ENCODE data around the gene B9D1.

DNA sequence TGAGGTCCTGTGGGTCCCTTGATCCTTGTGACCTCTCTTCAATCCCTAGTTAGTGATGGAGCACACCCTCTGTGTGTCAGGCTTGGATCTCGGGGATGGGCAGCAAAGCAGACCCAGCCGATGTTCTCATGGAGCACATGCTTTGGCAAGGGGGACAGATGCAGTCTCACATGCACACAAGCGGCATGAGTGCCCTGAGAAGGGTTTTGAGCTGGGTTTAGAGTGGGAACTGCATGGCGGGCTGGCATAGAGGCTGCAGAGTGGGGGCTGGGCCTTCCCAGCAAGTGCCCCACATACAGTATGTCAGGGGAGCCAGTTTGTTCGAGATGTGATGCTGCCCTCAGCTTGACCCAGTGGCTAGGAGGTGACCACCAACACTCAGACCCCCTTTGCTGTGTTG lies 41.6 kb downstream of the B9D1 start:
- TF ChIP-seq EZH2phosphoT487 (IDR thresholded peaks at IDR 0.05; ENCODE audit: borderline replicate concordance) (no peak), SRF (IDR thresholded peaks at IDR 0.05; ENCODE audit: low read depth) (no peak), EGR1 (IDR thresholded peaks at IDR 0.05; ENCODE audit: low read depth) (no peak), ELF1 (IDR thresholded peaks at IDR 0.05; ENCODE audit: borderline replicate concordance, low read depth) (no peak), POLR2A (IDR thresholded peaks at IDR 0.05; ENCODE audit: borderline replicate concordance, extremely low read depth, insufficient read depth, insufficient read length) (no peak), EZH2 (IDR thresholded peaks at IDR 0.05) (no peak), ZNF274 (IDR thresholded peaks at IDR 0.05; ENCODE audit: low read depth, low read length) (no peak), JUND (IDR thresholded peaks at IDR 0.05) (no peak)
- TF ChIP-seq, protein P1, sequence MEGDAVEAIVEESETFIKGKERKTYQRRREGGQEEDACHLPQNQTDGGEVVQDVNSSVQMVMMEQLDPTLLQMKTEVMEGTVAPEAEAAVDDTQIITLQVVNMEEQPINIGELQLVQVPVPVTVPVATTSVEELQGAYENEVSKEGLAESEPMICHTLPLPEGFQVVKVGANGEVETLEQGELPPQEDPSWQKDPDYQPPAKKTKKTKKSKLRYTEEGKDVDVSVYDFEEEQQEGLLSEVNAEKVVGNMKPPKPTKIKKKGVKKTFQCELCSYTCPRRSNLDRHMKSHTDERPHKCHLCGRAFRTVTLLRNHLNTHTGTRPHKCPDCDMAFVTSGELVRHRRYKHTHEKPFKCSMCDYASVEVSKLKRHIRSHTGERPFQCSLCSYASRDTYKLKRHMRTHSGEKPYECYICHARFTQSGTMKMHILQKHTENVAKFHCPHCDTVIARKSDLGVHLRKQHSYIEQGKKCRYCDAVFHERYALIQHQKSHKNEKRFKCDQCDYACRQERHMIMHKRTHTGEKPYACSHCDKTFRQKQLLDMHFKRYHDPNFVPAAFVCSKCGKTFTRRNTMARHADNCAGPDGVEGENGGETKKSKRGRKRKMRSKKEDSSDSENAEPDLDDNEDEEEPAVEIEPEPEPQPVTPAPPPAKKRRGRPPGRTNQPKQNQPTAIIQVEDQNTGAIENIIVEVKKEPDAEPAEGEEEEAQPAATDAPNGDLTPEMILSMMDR (IDR thresholded peaks at IDR 0.05 in 2 of 3, conservative IDR thresholded peaks at IDR 0.05 in 1 of 3; ENCODE audit: borderline replicate concordance in 1 of 3, insufficient read depth in 1 of 3, low read depth in 2 of 3, low read length in 2 of 3), result no peak
- TF ChIP-seq, protein P2, sequence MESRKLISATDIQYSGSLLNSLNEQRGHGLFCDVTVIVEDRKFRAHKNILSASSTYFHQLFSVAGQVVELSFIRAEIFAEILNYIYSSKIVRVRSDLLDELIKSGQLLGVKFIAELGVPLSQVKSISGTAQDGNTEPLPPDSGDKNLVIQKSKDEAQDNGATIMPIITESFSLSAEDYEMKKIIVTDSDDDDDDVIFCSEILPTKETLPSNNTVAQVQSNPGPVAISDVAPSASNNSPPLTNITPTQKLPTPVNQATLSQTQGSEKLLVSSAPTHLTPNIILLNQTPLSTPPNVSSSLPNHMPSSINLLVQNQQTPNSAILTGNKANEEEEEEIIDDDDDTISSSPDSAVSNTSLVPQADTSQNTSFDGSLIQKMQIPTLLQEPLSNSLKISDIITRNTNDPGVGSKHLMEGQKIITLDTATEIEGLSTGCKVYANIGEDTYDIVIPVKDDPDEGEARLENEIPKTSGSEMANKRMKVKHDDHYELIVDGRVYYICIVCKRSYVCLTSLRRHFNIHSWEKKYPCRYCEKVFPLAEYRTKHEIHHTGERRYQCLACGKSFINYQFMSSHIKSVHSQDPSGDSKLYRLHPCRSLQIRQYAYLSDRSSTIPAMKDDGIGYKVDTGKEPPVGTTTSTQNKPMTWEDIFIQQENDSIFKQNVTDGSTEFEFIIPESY (IDR thresholded peaks at IDR 0.05; ENCODE audit: extremely low read depth, insufficient replicate concordance, low read length), result no peak

Measured in HCT116 (cell line).